Measurements from ENCODE around the gene PDE4C. TPM values are rescaled to one million over a fixed set of nuclear protein-coding genes. Genes with fewer than 3 reads are reported as not detected.

The PDE4C gene
- total and polyA plus RNA-seq, 9 of the 15 experiments (the other 6 are each of a cell fraction or from before 2014, with no cell fraction given): 0.04 to 0.91 (median 0.20) TPM; not detected in 1

- peak; percentile 88 for TF ChIP-seq CREB1 (IDR thresholded peaks at IDR 0.05)
- TF ChIP-seq CREB1 (CRISPR knock-in tag; IDR thresholded peaks at IDR 0.05): peak; percentile 92
- no peak for TF ChIP-seq SLC30A9 (CRISPR knock-in tag; IDR thresholded peaks at IDR 0.05)
- TF ChIP-seq MITF (IDR thresholded peaks at IDR 0.05): no peak
- TF ChIP-seq ZNF407 (IDR thresholded peaks at IDR 0.05; ENCODE audit: low read depth): no peak
- peak; percentile 77 for TF ChIP-seq POLR2B (IDR thresholded peaks at IDR 0.05; ENCODE audit: low read depth, partially characterized antibody)
- TF ChIP-seq STAT6 (CRISPR knock-in tag; IDR thresholded peaks at IDR 0.05): no peak; the same call in 1 of the 2 replicates
Observed at GRCh38 chr19:18192673-18193387, 33.4 kb downstream of the PDE4C start, which contains the start of gene MPV17L2 (continued).
